ENCODE measurements around the gene MYO10. TPM values are rescaled to one million over a fixed set of nuclear protein-coding genes. Genes with fewer than 3 reads are reported as not detected.

The MYO10 gene
- total RNA-seq, 4 donors from 2014 or later: 30.6 to 55.9 (median 38.2) TPM

GRCh38 chr5:16781828-16782626 is 154.1 kb downstream of the MYO10 start:
- no peak for DNase-seq (ENCODE audit: low spot score in 2 of 2)
- no peaks in the 10 kb centered on the region for H3K27me3 ChIP-seq
- 95% methylated on average over 12 of the region's 12 CpGs for WGBS, 2 donors
- no peaks in the 10 kb centered on the region for H3K9me3 ChIP-seq
- TF ChIP-seq POLR2A (IDR thresholded peaks at IDR 0.05): no peak
- TF ChIP-seq, protein P1, sequence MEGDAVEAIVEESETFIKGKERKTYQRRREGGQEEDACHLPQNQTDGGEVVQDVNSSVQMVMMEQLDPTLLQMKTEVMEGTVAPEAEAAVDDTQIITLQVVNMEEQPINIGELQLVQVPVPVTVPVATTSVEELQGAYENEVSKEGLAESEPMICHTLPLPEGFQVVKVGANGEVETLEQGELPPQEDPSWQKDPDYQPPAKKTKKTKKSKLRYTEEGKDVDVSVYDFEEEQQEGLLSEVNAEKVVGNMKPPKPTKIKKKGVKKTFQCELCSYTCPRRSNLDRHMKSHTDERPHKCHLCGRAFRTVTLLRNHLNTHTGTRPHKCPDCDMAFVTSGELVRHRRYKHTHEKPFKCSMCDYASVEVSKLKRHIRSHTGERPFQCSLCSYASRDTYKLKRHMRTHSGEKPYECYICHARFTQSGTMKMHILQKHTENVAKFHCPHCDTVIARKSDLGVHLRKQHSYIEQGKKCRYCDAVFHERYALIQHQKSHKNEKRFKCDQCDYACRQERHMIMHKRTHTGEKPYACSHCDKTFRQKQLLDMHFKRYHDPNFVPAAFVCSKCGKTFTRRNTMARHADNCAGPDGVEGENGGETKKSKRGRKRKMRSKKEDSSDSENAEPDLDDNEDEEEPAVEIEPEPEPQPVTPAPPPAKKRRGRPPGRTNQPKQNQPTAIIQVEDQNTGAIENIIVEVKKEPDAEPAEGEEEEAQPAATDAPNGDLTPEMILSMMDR (IDR thresholded peaks at IDR 0.05): no peak
- TF ChIP-seq EP300 (IDR thresholded peaks at IDR 0.05): no peak
- no peak overlapping the region for H3K27ac ChIP-seq
- no peak overlapping the region for H3K4me3 ChIP-seq
- H3K36me3 ChIP-seq: no peaks in the 10 kb centered on the region
- H3K4me1 ChIP-seq: peaks cover 0 to 12% (median 0%) of the 10 kb centered on the region in 4 donors

DNA sequence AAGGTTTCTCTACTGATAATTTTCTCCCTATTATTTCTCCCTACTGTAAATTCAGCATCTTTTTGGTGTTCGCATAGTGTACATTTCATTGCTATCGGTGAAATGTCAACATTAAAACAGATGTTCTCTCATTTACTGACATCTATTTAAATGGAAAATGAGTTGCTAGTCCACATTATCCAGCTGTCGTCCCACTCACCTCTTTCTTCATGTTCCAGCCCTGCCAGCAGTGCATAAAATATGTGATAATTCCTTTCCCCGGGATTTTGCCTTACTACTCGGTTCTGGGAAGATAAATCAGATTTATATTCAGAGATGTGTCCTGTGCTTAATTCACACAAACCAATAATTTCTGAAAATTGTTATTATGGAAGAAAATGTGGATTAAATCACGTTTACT is 155.8 kb downstream of the MYO10 start:
- Histone ChIP-seq H3K4me1 (peaks cover 0 to 25% (median 0%) of the 10 kb centered on the region in 4 donors), H3K36me3 (no peaks in the 10 kb centered on the region), H3K27ac (no peak overlapping the region), H3K4me3 (no peak overlapping the region), H3K27me3 (no peaks in the 10 kb centered on the region), H3K9me3 (no peaks in the 10 kb centered on the region)
- TF ChIP-seq EP300 (IDR thresholded peaks at IDR 0.05): no peak
- TF ChIP-seq, protein P1 (IDR thresholded peaks at IDR 0.05): no peak
- no peak for TF ChIP-seq POLR2A (IDR thresholded peaks at IDR 0.05)
- WGBS, 2 donors: 81 to 87% methylated on average over 6 of the region's 6 CpGs
- DNase-seq (ENCODE audit: low spot score in 2 of 2): no peak

DNA sequence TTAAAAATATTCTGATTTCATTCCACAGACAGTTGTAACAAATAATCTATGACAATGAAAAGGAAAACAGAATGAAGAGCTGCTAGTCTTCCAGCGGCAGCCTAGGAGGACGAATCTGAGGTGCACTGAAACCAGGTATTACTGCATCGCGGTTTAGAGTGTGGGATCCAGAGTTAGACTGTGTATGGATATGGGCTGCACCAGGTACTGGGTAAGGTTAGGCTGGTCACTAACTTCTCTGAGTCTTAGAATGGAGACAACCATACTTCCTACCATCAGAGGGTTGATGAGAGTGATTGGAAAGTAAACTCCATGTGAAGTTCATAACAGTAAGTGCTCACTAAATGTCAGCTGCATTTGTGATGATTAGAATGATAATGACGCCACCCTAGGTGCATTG is 158.7 kb downstream of the MYO10 start:
- Histone ChIP-seq H3K4me3 (no peak overlapping the region), H3K27me3 (no peaks in the 10 kb centered on the region), H3K27ac (no peak overlapping the region), H3K36me3 (no peaks in the 10 kb centered on the region), H3K9me3 (no peaks in the 10 kb centered on the region), H3K4me1 (peaks cover 0 to 16% (median 0%) of the 10 kb centered on the region in 4 donors)
- WGBS, 2 donors: 96 to 100% methylated on average over 5 of the region's 5 CpGs
- no peak for TF ChIP-seq POLR2A (IDR thresholded peaks at IDR 0.05)
- no peak for TF ChIP-seq EP300 (IDR thresholded peaks at IDR 0.05)
- TF ChIP-seq, protein P1 (IDR thresholded peaks at IDR 0.05): no peak
- DNase-seq (ENCODE audit: low spot score in 2 of 2): no peak

- H3K4me3 ChIP-seq: no peak overlapping the region
- WGBS, 2 donors: 47 to 52% methylated on average over 10 of the region's 10 CpGs
- peak in 1 of 2 donors; percentile 20 for DNase-seq (ENCODE audit: low spot score in 2 of 2)
Measured at GRCh38 chr5:16776611-16777251, 159.4 kb downstream of the MYO10 start.

More at GRCh38 chr5:16776611-16777251, 159.4 kb downstream of the MYO10 start:
- Histone ChIP-seq H3K27ac (peak overlapping the region in 1 of 4 donors; percentile 50), H3K9me3 (no peaks in the 10 kb centered on the region), H3K4me1 (peaks cover 0 to 16% (median 0%) of the 10 kb centered on the region in 4 donors), H3K36me3 (no peaks in the 10 kb centered on the region), H3K27me3 (no peaks in the 10 kb centered on the region)
- TF ChIP-seq POLR2A (IDR thresholded peaks at IDR 0.05) (no peak), EP300 (IDR thresholded peaks at IDR 0.05) (peak; percentile 74 to 81)
- TF ChIP-seq, protein P1 (IDR thresholded peaks at IDR 0.05): peak in 1 of 5 experiments; percentile 38

All from tibial nerve (tissue), 4 donors.